Liver (tissue), 9 donors: Measurements from ENCODE around the gene NELL1. TPM values are rescaled to one million over a fixed set of nuclear protein-coding genes. Genes with fewer than 3 reads are reported as not detected.

Experiments used
- DNase-seq: peaks from one replicate; pipeline ENCODE4 v3.0.0-alpha.2; 2017; ENCODE audit warnings: low spot score
- H3K27ac ChIP-seq, 2 donors: one replicate each; pipeline ENCODE4 v1.7.0; 2013; ENCODE audit warnings: inconsistent platforms in 2 of 2, low read length in 2 of 2, control low read depth in 1 of 2, low read depth in 1 of 2, mild to moderate bottlenecking in 1 of 2
- H3K27me3 ChIP-seq, 4 donors: one replicate each; pipeline versions ENCODE4 v1.6.1 to v1.7.0; 2013; ENCODE audit warnings: low read length in 3 of 4, inconsistent platforms in 1 of 4, mild to moderate bottlenecking in 1 of 4, moderate library complexity in 1 of 4; ENCODE audit not compliant: control insufficient read depth in 4 of 4, insufficient read depth in 4 of 4
- H3K36me3 ChIP-seq, 4 donors: one replicate each; pipeline versions ENCODE4 v1.6.1 to v1.7.0; 2013; ENCODE audit warnings: low read length in 3 of 4, mild to moderate bottlenecking in 3 of 4, low read depth in 1 of 4, moderate library complexity in 1 of 4; ENCODE audit not compliant: control insufficient read depth in 4 of 4, insufficient read depth in 3 of 4
- H3K4me1 ChIP-seq, 4 donors: one replicate each; pipeline versions ENCODE4 v1.6.1 to v1.7.0; 2013; ENCODE audit warnings: low read length in 3 of 4, mild to moderate bottlenecking in 3 of 4, moderate library complexity in 1 of 4; ENCODE audit not compliant: control insufficient read depth in 4 of 4, insufficient read depth in 4 of 4
- H3K4me3 ChIP-seq, 3 donors: one replicate each; pipeline versions ENCODE4 v1.6.1 to v1.7.0; 2013; ENCODE audit warnings: low read length in 3 of 3, control low read depth in 1 of 3, low read depth in 1 of 3, mild to moderate bottlenecking in 1 of 3
- H3K9ac ChIP-seq, 2 donors: one replicate each; pipeline ENCODE4 v1.7.0; 2013; ENCODE audit warnings: low read length in 2 of 2, mild to moderate bottlenecking in 2 of 2, moderate library complexity in 2 of 2, control low read depth in 1 of 2, low read depth in 1 of 2
- H3K9me3 ChIP-seq, 4 donors: one replicate each; pipeline versions ENCODE4 v1.6.1 to v1.7.0; 2013; ENCODE audit warnings: low read length in 3 of 4; ENCODE audit not compliant: control insufficient read depth in 4 of 4
- ATF3 ChIP-seq: IDR thresholded peaks from 2 replicates; pipeline ENCODE4 v1.6.1; 2016; ENCODE audit warnings: antibody characterized with exemption
- CTCF ChIP-seq: fragments of 150-350 bp; IDR thresholded peaks from 2 replicates; pipeline ENCODE4 v1.5.1; 2017; ENCODE audit warnings: improper control_type of control experiment, low read depth, low read length; ENCODE audit not compliant: missing input control
- EGR1 ChIP-seq, 2 donors: IDR thresholded peaks; 2 replicates each; pipeline ENCODE4 v1.6.1; 2016 to 2018; ENCODE audit warnings: antibody characterized with exemption in 2 of 2, low read depth in 2 of 2
- FOXA1 ChIP-seq: IDR thresholded peaks from 2 replicates; pipeline ENCODE4 v1.6.1; 2016; ENCODE audit warnings: antibody characterized with exemption
- FOXA2 ChIP-seq: IDR thresholded peaks from 2 replicates; pipeline ENCODE4 v1.6.1; 2016; ENCODE audit warnings: antibody characterized with exemption
- GABPA ChIP-seq, 2 donors: IDR thresholded peaks in 1 of 2; conservative IDR thresholded peaks in 1 of 2; 2 replicates each; pipeline ENCODE4 v1.6.1; 2016; ENCODE audit warnings: antibody characterized with exemption in 2 of 2, mild to moderate bottlenecking in 1 of 2, moderate library complexity in 1 of 2
- HNF4A ChIP-seq, 2 donors: conservative IDR thresholded peaks; 2 replicates each; pipeline ENCODE4 v1.6.1; 2016; ENCODE audit warnings: antibody characterized with exemption in 2 of 2, mild to moderate bottlenecking in 2 of 2
- HNF4G ChIP-seq: IDR thresholded peaks from 2 replicates; pipeline ENCODE4 v1.6.1; 2016; ENCODE audit warnings: antibody characterized with exemption
- JUND ChIP-seq, 2 donors: IDR thresholded peaks; 2 replicates each; pipeline ENCODE4 v1.6.1; 2016; ENCODE audit warnings: antibody characterized with exemption in 2 of 2
- NR2F2 ChIP-seq: IDR thresholded peaks from 2 replicates; pipeline ENCODE4 v1.6.1; 2016; ENCODE audit warnings: antibody characterized with exemption
- RAD21 ChIP-seq, 2 donors: IDR thresholded peaks; 2 replicates each; pipeline ENCODE4 v1.6.1; 2016; ENCODE audit warnings: antibody characterized with exemption in 2 of 2, mild to moderate bottlenecking in 2 of 2
- RXRA ChIP-seq, 2 donors: IDR thresholded peaks; 2 replicates each; pipeline ENCODE4 v1.6.1; 2017 to 2018; ENCODE audit warnings: antibody characterized with exemption in 2 of 2, mild to moderate bottlenecking in 1 of 2
- SP1 ChIP-seq: IDR thresholded peaks from 2 replicates; pipeline ENCODE4 v1.6.1; 2018; ENCODE audit warnings: antibody characterized with exemption, mild to moderate bottlenecking
- TAF1 ChIP-seq: conservative IDR thresholded peaks from 2 replicates; pipeline ENCODE4 v1.6.1; 2016; ENCODE audit warnings: antibody characterized with exemption, mild to moderate bottlenecking
- YY1 ChIP-seq: IDR thresholded peaks from 2 replicates; pipeline ENCODE4 v1.6.1; 2016; ENCODE audit warnings: antibody characterized with exemption, mild to moderate bottlenecking
- WGBS: extraction: QIAGEN DNeasy Blood & Tissue Kit; methylation state at CpG from one replicate; pipeline ENCODE4 v1.1.7; 2013; 5-methylcytosine and 5-hydroxymethylcytosine counted together
- polyA plus RNA-seq, 2 donors: library from polyadenylated mRNA; stranded (reverse) in 1 of 2; unstranded in 1 of 2; fragments of 200-250 nt in 1 of 2; fragments of >200 nt in 1 of 2; fragmentation: Nextera tagmentation in 1 of 2; extraction: Ambion mirVana in 1 of 2; gene quantifications; one replicate each; pipeline versions ENCODE4 v1.2.1 to v1.2.3, GENCODE V29; 2013 to 2015
- total RNA-seq, 2 donors: library from RNA; depleted of rRNA; stranded (reverse); fragments of >200 nt; gene quantifications; one replicate each; pipeline ENCODE4 v1.2.3, GENCODE V29; 2014
- TF ChIP-seq, protein P1 (sequence below): IDR thresholded peaks from 2 replicates; pipeline ENCODE4 v1.6.1; 2016; ENCODE audit warnings: antibody characterized with exemption
- TF ChIP-seq, protein P2 (sequence below): IDR thresholded peaks from 2 replicates; pipeline ENCODE4 v1.6.1; 2016; ENCODE audit warnings: antibody characterized with exemption, mild to moderate bottlenecking
- donor health status: healthy.
- donor health status: healthy.
- donor health status: healthy.
- donor health status: healthy.
- donor health status: healthy.

NELL1 gene
- total and polyA plus RNA-seq, 4 donors = not detected

- WGBS = 90% methylated on average over 5 of the region's 5 CpGs
- Histone ChIP-seq H3K4me3 (no peak overlapping the region), H3K36me3 (no peaks in the 10 kb centered on the region), H3K9me3 (no peaks in the 10 kb centered on the region), H3K4me1 (no peaks in the 10 kb centered on the region), H3K27ac (no peak overlapping the region), H3K27me3 (peaks cover 0 to 3% (median 0%) of the 10 kb centered on the region in 4 donors), H3K9ac (no peak overlapping the region)
- TF ChIP-seq, protein P1, sequence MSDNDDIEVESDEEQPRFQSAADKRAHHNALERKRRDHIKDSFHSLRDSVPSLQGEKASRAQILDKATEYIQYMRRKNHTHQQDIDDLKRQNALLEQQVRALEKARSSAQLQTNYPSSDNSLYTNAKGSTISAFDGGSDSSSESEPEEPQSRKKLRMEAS = no peak
- TF ChIP-seq FOXA1 (no peak), RAD21 (IDR thresholded peaks at IDR 0.05) (peak in 1 of 2 donors; percentile 17)
- DNase-seq = no peak
These were observed 35.3 kb upstream of the NELL1 start for GRCh38 chr11:20634044-20634443.

DNA sequence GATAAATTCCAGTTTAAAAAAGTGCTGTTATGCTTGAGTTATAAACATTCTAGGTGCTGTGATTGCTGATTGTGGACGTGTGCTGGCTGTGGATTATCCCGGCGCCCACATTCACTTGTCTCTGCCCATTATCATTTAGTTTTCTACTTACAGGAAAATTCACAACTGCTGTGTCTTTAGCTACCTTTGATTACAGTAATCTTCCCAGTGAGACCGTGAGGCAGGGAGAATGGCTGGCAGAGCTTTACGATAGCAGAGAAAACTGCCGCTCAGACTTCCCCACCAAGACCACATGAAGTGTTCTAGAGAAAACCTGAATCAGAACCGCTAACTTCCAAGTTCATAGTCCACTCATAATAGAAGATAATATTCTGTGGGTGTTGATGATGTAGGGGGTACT lies 34.6 kb upstream of the NELL1 start:
- Histone ChIP-seq H3K27ac (no peak overlapping the region), H3K9ac (no peak overlapping the region), H3K4me1 (no peaks in the 10 kb centered on the region), H3K9me3 (no peaks in the 10 kb centered on the region), H3K27me3 (peaks cover 0 to 3% (median 0%) of the 10 kb centered on the region in 4 donors), H3K36me3 (no peaks in the 10 kb centered on the region), H3K4me3 (no peak overlapping the region)
- WGBS = 83% methylated on average over 7 of the region's 7 CpGs
- TF ChIP-seq RXRA (IDR thresholded peaks at IDR 0.05) (no peak), SP1 (no peak), FOXA2 (no peak), TAF1 (no peak), EGR1 (IDR thresholded peaks at IDR 0.05; ENCODE audit: low read depth in 2 of 2) (no peak), ATF3 (no peak), HNF4A (conservative IDR thresholded peaks at IDR 0.05) (no peak), NR2F2 (no peak), CTCF (no peak), FOXA1 (no peak), JUND (IDR thresholded peaks at IDR 0.05) (no peak), YY1 (no peak), HNF4G (no peak), GABPA (IDR thresholded peaks at IDR 0.05 in 1 of 2, conservative IDR thresholded peaks at IDR 0.05 in 1 of 2) (no peak)
- TF ChIP-seq, protein P2, sequence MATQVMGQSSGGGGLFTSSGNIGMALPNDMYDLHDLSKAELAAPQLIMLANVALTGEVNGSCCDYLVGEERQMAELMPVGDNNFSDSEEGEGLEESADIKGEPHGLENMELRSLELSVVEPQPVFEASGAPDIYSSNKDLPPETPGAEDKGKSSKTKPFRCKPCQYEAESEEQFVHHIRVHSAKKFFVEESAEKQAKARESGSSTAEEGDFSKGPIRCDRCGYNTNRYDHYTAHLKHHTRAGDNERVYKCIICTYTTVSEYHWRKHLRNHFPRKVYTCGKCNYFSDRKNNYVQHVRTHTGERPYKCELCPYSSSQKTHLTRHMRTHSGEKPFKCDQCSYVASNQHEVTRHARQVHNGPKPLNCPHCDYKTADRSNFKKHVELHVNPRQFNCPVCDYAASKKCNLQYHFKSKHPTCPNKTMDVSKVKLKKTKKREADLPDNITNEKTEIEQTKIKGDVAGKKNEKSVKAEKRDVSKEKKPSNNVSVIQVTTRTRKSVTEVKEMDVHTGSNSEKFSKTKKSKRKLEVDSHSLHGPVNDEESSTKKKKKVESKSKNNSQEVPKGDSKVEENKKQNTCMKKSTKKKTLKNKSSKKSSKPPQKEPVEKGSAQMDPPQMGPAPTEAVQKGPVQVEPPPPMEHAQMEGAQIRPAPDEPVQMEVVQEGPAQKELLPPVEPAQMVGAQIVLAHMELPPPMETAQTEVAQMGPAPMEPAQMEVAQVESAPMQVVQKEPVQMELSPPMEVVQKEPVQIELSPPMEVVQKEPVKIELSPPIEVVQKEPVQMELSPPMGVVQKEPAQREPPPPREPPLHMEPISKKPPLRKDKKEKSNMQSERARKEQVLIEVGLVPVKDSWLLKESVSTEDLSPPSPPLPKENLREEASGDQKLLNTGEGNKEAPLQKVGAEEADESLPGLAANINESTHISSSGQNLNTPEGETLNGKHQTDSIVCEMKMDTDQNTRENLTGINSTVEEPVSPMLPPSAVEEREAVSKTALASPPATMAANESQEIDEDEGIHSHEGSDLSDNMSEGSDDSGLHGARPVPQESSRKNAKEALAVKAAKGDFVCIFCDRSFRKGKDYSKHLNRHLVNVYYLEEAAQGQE = no peak
- DNase-seq = no peak
